Renal pelvis (tissue), 4 donors: ENCODE measurements around the gene ASGR1. TPM values are rescaled to one million over a fixed set of nuclear protein-coding genes. Genes with fewer than 3 reads are reported as not detected.

Experiments used
- DNase-seq: peaks from one replicate; pipeline ENCODE4 v3.0.0-alpha.2; 2013
- polyA plus RNA-seq, 3 donors: library from polyadenylated mRNA; unstranded; fragments of 120-200 nt; gene quantifications; one replicate each; pipeline ENCODE4 v1.2.1, GENCODE V29; 2013; ENCODE audit not compliant: insufficient read length in 3 of 3

ASGR1 gene
- polyA plus RNA-seq, 3 donors, result 8.1 to 10.6 (median 8.6) TPM

DNA sequence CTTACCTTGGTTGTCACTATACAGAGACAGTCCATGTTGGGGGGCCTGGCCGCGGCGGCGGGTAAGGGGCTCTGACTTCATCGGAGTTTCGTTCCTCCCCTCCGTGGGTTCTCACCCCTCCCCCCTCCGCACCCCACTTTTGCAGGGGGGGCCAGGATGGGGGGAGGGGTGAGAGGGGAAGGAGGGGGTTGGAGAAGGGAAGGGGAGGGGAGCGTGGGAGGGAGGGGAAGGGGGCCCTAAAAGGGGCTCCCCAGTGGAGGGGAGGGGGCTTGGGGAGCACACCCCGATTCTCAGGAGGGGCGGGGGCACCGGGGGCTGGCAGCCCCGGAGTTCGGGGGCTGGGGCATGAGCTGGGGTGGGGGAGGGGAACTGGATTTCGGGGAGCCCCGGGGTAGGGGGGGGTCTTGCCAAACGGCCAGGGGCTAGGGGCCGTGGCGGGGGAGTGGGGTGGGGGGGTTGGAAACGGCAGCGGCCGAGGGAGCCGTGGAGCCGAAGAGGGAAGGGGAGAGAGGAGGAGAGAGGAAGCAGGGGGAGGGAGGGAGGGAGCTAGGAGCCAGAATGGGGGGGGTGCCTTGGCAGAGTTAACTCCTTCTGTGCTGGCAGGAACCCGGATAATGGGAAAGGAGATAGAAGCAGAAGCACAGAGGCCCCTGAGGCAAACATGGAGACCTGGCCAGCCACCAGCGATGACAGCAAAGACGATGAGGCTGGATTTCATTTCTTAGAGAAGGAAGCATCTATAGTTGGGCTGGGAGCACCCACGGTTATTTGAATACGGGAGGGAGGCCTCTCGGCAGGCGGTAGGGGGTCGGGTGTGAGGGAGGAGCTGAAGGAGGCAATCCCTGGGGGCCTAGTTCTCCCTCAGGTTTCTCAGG lies 38.2 kb upstream of the ASGR1 start:
- peak; percentile 83 for DNase-seq

DNA sequence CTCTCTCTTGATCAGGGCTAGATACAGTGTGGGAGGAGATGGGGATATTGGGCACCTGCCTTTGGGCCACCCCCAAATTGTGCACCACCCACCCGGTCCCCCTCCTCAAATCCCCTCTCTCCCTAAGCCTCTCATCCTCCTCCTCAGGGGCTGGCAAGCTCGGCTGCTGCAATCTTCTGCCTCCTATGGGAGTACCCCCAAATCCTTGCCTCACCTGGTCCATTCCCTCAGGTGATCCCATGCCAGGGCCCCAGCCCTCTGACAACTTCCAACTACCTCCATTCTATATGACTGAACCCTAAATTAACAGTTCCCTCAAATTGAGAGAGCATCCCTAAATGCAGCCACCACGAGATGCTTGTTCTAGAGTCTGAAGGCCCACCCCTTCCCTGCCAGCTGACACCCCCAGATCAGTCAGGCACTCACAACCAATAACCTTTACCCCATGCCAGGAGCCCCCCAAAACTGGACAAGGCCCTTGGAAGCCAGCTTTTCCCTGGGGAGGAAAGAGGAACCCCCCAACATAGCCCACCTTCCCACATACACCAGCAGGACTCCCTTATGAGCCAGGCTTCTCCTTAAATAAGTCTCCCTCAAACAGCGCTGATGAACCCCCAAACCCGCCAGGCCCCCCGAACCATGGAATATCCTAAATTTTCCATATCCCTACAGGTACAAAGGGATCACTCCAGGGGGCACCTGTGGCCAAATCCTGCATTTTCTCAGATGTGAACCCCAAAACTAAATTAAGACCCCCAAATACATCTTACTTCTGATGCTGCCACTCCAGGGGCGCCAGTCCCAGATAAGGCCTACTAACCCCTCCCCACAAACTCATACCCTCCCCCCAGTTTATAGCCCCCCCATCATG lies 37.3 kb upstream of the ASGR1 start:
- no peak for DNase-seq

DNA sequence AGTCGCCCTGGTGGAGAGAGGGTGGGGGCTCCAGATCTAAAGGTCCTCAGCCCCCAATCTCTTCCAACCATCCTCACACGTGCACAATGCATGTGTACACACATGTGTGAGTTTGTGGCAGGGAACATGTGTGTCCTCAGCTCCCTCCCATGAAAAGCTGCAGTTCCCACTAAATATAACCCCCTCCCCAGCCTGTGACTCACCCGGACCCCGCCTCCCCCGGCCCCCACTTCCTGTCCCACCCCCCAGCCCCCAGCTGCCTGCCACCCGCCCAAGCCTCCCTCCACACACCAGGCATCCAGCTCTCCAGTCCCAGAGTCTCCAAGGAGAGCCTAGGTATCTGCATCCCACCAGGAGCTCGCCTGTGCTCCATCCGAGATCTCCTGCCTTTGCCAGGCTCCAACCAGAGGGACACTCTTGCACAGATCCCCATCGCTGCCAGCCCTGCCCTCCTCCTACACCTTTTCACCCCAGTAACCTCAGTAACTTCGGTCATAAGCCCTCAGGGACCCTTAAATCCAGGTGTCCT lies 36.5 kb upstream of the ASGR1 start:
- DNase-seq, result no peak

DNA sequence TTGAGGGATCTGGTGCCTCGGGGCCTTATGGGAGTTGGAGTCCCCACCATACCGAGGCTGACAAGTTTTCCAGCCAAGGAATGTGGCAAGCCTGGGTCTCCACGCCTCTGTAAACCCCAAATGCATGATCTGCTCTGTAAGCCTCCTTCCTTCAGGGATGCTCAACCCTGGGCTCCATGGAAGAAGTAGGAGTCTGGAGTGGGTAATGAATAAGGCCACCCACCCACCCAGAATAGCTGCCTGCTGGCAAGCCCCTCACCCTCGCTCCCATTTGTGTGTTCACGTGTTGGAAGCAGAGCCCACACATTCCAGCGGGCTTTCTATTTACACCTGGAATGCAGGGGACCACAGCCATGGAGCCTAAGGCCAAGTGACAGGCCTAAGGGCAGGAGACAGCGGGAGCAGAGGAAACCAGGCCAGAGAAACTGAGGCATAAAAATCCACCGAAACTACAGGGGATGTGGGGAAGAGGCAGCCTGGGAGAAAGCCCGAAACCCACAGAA lies 36.0 kb upstream of the ASGR1 start:
- DNase-seq, result no peak

DNA sequence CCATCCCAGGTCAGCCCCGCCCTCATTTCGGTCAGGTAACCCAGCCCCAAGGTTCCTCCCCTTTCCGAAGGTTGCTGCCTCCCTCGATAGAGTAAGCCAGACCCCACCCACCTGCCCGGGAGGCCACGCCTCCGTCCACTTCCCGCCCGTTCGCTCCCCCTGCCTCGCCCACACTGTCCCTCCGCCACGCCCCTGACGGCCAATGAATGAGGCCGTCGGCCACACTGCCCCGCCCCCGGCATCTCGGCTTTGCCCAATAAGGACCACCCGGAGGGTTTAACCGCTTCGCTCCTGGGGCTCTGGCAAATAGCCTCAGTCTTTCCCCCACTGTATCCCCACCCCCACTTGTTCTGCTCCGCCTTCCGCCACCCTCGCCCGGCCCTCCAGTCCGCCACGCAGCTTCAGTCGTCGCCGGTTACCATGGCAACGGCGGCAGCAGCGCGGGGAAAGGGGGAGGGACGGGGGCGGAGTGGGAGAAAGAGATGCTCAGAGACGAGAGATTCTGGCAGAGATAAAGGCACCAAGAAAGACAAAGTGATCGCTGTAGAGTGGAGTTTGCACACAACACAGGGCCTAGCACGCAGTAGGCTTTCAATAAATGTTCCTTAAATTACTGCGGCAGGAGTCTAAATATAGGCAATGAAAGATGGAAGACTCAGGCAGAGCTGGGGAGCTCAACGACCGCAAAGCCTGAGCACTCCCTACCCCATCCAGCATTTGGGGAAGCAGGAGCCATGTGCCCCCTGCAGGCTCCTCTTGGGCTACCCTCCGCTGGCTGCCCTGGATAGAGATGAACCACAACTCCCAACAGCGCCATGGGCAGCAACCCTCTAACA lies 35.3 kb upstream of the ASGR1 start:
- DNase-seq, result peak; percentile 99

GRCh38 chr17:7213895-7214299 lies 34.7 kb upstream of the ASGR1 start:
- peak; percentile 96 for DNase-seq

DNA sequence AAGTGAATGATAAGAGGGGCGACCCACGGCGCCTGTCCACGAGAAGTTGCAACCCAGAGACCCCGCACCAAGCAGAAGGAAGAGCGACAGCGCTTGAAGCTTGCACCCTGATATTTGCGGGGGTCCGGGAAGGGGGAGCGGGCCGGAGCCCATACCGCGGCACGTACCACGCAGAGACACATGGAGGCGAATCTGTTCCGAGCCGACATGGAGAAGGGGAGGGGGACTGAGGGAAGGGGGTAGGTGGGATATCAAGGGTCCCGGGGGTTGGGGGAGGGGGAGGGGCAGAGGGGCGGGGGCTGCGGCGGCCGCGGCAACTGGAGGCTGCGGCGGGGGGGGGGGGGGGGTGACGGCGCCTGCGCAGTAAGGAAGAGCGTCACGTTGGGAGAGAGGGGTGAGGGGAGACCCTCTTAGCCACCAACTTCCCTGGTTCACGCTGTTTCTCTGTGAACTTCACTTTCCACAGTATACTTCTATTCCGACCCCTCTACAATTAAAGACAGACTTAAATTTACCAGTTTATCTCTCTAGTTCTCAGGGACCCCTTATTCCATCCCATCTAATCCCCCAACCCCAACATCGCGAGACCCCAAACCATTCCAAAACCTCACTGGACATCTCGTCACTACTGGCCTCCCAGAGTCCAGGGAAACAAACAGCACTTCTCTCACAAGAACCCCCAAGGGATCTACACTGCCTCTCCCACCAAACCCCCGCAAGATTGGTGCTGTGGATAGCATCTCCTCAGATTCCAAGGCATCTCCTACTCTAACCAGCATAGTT lies 32.5 kb upstream of the ASGR1 start:
- DNase-seq, result no peak

- DNase-seq, result no peak
These were observed 29.7 kb upstream of the ASGR1 start for GRCh38 chr17:7208754-7209460.

GRCh38 chr17:7208027-7208571 lies 28.9 kb upstream of the ASGR1 start:
- DNase-seq, result no peak

DNA sequence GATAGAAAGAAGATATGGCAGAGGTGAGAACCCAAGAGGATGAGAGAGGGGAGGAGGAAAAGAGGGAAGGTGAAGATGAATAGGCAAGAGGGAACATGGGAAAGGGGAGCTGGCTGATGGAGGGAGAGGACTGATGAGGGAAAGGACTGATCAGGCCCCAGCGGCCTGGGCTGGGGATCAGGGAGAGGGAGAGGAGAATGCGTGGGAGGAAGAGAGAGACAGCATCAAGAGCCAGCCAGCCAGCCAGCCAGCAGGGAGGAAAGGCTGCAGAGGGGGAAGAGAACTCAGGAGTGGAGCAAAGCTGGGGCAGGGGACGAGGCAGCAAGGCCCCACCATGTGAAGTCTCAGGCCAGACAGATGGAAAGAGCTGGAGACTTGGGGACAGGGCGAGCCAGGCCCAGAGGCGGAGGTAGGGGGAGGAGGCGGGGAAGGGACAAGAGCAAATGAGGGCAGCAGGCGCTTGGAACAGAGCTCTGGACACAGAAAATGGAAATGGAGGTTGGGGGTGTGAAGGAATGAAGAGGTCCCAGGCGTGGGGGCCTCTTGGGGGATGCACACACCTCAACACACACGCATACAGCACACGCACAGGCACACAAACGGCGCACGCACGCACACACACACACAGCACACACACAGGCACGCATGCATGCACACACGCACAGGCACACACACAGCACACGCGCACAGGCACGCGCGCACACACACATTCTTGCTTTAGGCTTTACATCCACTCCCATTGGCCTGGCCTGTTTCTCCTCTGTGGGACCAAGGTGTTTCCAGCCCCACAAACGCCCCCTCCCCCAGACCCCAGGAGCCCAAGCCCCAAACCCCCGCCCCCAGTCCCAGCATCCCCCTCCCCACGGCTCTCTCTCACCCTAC lies 28.2 kb upstream of the ASGR1 start:
- no peak for DNase-seq

DNA sequence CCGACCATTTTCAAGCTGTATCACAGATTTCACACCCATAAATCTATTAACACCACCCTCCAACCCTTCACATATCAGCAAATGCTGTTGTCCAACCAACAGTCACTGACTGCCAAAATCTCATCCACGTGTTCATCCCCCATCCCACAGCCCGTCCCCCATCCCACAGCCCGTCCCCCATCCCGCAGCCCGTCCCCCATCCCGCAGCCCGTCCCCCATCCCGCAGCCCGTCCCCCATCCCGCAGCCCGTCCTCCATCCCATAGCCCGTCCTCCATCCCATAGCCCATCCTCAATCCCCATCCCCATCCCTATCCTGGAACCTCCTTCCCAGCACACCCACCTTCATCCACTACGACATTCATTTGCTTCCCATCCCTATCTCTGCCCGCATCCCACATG lies 26.4 kb upstream of the ASGR1 start:
- no peak for DNase-seq

- DNase-seq, result peak; percentile 89
These were observed 25.8 kb upstream of the ASGR1 start for GRCh38 chr17:7204828-7205461.

GRCh38 chr17:7204336-7204735 lies 25.2 kb upstream of the ASGR1 start:
- no peak for DNase-seq

GRCh38 chr17:7203391-7203790 lies 24.2 kb upstream of the ASGR1 start:
- no peak for DNase-seq

DNA sequence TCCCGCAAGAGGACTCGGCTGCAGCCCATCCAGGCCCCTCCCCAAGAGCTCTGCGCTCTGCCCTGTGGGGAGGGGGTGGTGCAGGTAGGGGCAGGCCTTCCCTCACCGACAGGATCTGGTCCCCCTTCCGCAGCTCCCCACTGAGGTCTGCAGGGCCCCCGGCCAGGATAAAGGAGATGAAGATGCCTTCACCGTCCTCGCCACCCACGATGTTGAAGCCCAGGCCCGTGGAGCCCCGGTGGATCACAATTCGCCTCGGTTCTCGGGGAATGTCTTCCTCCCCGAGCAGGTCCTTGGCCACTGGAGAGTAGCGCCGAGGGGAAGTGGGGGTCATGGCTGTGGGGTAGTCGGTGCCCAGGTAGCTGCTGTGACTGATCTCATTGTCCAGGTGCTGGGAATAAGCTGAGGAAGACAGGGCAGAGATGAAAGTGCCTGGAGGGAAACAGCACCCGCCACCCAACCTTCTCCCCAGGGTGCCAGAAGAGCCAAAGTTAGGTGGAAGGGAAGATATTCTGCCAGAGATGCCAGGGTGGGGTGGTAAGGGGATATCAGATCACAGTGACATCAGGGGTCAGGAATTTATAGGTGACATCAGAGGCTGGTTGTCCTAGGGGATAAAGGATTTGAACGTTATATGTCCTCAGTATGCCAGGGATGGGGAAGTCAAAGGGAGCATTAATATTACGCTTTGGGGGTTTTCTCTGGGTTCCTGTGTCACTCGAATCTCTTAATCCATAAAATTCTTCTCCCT lies 17.7 kb upstream of the ASGR1 start:
- DNase-seq, result no peak

- DNase-seq, result no peak
These were observed 16.8 kb upstream of the ASGR1 start for GRCh38 chr17:7195971-7196370.

DNA sequence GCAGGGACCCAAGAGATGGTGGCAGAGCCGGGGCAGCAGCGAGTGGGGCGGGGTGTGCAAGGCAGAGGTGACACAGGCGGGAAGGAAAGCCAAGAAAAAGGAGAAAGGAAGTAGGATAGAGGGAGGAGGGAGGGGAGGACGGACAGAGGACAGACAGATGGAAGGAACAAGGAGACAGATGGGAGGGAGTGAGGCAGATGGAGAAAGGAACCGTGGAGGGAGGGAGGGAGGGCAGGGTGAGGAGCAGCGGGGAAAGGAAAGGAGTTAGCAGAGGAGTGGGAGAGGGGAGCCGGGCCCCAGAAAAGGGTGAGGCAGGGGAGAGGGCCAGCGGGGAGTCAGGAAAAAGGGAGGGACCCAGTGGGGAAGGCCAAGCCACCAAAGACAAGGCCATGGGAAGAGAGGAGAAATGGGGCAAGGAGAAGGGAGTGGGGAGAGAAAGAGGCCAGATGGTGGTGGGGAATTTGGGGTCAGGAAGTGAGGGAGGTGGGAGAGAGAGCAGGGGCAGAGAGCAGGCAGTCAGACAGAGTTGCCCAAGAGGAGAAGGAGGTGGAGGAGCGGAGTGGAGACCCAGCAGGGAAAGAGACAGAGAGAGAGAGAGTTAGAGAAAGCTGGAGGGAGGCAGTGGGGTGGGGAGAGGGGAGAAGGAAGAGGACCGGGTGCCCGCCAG lies 13.2 kb upstream of the ASGR1 start:
- DNase-seq, result no peak
